GM21786 (cell line): ENCODE data around the gene AKNAD1.

Experiments used
- ATAC-seq: cut with Tn5 transposase; IDR thresholded peaks from one replicate; pipeline ENCODE4 v1.9.1; 2021; ENCODE audit not compliant: unreplicated experiment

The AKNAD1 gene

GRCh38 chr1:108832929-108833328 lies 24.0 kb downstream of the AKNAD1 start:
- no peak for ATAC-seq

DNA sequence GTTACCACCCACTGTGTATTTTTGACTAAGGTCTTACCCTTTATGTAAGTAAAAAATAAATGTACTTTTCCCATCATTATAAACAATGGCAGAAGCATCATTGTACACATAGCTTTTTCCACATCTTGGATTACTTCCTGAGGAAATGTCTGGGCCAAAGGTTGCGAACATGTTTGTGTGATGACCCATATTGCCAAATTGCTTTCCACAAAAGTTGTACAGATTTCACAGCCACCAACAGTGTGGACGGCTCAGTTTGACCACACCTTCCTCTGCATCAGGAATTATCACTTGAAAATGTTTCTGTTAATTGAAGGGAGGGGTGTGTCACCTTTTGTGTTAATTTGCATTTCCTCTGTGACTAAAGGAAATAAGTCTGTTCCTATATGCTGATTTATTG lies 25.7 kb downstream of the AKNAD1 start:
- ATAC-seq, result no peak

GRCh38 chr1:108830119-108831008 lies 26.5 kb downstream of the AKNAD1 start:
- ATAC-seq, result no peak

DNA sequence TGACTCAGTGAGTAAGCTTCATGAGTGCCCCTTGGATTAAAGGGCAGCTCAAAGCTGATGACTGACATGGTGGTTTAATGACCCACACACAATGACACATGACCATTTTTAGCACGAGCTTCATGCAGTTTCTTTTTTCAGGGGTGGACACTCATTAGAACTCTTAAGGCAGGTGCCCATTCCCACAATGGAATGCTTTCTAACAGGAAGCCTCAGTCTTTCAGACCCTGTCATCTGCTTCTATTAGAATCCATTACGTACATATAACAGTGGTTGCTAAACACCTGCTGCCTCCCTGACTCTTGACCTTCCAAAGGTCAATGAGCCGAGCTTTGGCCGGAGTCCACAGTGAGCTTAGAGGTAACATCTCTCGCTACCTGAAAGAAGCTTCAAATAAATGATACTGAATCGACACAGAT lies 27.4 kb downstream of the AKNAD1 start:
- ATAC-seq, result no peak

DNA sequence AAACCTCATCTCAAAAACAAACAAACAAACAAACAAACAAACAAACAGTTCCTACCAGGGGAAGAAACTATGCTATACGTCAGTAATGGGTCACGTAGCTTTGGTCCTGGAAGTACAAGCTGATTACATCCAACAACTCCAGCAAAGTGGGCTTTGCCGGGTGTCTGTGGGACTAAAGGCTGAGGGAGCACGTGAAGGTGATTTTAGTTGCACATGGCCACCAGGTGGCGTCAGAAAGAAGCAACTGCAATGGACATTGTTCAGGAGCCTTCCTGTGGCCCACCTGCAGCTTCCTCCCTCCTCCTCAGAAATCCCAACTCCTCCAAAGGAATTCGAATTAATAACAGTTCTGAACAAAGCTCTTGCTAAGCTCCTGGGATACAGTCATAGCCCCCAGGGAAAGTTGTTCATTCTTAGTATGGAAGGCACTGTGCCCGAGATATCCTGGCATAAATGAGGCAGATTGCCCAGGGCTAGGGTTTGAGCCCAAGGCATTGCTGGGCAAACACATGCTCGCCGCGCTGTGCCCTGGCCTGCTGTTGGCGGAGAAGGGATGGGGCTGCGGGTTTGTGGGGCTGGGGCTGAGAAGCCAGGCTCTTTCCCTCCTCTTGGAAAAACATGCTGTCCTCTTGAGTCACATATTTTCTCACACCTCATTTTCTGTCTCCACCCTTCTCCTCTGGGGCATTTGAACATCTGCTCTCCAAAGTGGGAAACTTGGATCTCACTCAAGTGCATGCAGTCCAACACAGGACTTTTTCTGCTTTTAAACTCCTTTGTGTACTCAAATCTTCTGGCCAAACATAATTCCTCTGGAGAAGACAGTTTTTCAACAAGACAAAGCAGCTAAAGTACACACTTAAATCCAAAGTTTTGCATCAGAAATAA lies 28.6 kb downstream of the AKNAD1 start:
- peak; percentile 61 for ATAC-seq

DNA sequence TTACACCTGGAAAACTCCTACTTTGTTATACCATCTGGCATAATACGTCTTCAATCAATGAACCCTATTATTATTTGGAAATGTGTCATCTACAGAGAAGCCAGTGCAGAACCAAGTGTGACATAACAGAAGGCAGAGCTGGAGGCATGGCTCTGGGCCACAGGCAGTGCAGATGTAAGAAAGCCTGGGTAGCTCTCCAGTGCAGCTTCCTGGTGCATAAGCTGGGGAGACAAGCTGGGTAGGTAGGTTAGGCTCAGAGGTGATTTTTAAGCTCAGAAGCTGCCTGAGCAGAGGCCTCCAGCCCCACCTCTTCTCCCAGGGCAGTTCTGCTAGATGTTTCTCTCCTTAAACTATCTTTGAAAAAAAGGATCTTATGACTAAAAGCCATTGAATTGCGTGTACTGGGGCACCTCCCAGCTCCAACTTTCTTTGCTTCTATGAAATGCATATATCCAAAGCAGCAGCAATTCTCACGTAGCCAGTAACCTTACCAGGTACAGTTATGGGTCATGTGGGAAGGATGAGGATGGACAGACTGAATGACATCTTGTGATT lies 30.7 kb downstream of the AKNAD1 start:
- no peak for ATAC-seq

DNA sequence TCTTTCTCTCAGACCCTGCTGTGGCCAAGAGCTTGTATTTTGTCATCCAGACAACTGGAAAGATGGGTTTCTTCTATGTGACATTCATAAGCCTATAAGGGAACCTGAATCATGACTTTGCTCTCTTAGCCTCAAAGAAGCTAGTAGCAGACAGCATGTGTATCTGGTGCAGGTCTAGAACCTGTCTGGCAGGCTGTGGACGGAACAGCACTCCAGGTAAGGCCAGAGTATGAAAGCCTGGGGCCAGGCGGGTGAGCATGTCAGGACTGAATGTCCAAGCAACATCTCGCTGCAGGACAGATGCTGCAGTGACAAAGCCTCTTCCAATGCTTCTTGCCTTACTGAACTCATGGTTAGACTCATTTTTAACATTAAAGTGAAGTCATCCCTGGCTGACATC lies 32.8 kb downstream of the AKNAD1 start:
- no peak for ATAC-seq

DNA sequence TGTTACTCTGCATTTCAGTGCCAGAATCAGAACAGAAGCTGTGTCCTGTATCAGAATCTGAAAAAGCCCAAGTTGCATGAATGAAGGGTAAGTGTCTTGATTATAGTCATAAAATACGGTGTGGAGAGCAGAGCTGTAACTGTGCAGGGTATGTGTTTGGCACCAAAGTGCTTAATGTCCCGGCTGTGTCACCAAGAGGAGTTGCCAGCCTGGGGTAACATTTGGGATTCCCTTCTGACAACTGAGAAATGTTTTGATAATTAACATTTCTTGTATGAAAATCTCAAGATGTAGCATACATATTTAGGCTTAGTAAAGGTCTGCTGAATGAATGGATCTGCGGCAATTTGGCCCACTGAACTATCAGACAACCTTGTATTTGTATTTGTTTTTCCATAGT lies 33.3 kb downstream of the AKNAD1 start:
- no peak for ATAC-seq

- ATAC-seq, result no peak
Measured at GRCh38 chr1:108819878-108820277, 37.0 kb downstream of the AKNAD1 start.

- ATAC-seq, result no peak
Measured at GRCh38 chr1:108817811-108818210, 39.1 kb downstream of the AKNAD1 start.

DNA sequence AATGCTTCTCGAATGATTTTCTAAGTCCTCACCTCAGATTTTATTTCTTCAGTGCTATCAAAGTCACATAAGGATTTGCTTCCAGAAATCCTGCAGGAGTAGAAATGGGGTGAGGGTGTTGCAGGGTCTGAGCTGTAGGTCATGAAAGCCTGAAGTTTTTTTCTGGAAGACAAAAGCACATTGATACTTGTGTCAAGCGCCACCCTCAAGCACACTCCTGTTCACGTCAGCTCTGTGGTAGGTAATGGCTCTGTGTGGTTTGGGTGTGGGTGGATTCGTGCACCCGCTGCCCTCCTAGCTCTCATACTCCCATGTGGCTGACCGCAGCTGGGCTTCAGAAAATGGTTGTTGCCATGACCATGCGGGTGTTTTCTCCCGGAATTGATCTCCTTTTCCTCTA lies 39.9 kb downstream of the AKNAD1 start:
- no peak for ATAC-seq

DNA sequence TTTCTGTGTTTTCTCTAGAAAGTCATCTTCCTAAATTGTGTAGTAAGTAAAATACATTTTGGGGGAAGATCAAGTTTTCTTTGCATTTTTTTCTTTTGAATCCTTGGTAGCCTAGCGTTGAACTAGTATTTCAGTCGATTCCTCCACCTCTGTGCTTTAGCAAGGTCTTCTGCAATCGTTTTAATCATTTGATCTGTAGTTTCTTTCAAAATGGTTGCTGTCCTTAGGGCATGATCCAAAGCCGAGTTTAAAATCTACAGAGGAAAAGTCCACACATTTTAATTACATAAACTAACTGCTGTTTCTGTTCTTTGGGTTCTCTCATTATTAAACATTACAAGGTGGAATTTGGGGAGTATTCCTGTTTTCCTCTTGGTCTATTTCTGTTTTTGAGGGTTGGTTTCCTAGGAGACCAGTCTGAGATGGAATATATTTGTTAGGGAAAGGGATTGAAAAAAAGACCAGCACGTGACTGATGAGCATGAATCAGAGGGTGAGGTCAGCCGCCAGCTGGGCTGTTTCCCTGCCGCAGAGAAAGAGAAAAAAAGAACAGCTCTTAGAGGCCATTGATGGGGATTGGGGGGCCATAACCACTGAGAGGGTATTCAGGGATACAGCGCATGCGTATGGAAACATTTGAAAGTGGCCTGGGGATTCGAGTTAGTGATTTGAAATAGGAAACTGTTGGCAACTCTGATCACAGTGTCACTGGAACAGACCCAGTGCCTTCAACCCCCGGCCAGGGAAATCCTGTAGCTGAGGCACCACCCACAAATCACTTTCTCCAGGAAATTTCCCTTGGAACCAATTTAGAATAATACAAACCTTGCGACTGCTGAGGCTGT lies 40.6 kb downstream of the AKNAD1 start:
- no peak for ATAC-seq

GRCh38 chr1:108815566-108815965 lies 41.3 kb downstream of the AKNAD1 start:
- ATAC-seq, result no peak

DNA sequence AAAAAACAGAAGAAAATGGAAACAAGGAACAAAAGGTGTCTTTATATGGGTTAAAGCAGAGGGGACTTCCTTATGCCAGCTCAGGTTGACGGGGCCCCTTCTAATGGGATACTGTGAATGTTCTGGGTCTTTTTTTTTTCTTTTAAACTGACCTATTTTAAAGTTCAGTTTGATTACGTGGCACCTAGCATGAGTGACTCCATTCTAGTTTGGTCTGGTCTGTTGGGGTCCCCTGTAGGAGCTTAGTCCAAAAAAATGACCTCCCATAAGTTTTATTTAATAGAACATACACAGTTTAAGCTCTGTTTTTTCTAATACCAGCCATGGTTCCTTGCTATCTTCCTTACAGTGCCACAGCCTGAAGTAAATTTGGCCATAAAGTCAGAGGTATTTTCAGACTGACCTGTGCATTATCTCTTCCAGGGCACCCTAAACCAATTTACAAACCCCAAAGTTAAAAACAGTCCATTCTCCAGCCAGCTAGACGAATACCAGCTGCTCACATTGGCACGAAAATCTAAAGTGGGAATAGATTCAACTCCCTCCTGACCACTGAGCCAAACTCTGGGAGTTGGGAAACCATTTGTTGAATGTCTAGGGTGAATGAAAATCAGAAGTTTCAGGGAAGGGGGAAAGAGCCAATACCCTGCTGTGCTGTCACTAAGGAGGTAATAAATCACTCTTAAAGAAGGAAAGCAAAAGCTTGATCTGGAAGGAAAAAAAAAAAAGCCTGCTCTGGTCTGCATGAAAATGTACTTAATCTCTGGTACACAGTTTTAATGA lies 42.4 kb downstream of the AKNAD1 start:
- ATAC-seq, result no peak

DNA sequence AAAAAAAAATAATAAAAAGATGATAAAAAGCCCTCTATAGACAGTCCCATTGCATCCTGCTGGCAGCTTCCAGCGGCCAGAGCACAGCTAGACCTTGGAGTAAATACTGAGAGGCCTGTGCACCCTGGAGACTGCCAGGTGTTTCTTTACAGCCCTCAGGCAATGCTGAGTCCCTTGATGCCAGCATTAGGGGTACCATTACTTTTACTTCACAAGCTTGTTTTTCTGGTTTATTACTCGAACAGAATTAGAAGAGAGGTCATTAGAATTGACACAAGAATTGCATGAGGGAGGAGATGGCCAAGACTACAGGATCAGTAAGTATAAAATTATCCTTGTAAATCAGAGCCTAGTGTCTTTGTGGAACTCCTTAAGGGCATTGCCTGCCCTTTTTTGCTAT lies 43.6 kb downstream of the AKNAD1 start:
- no peak for ATAC-seq

- ATAC-seq, result no peak
Measured at GRCh38 chr1:108811611-108812010, 45.3 kb downstream of the AKNAD1 start.

DNA sequence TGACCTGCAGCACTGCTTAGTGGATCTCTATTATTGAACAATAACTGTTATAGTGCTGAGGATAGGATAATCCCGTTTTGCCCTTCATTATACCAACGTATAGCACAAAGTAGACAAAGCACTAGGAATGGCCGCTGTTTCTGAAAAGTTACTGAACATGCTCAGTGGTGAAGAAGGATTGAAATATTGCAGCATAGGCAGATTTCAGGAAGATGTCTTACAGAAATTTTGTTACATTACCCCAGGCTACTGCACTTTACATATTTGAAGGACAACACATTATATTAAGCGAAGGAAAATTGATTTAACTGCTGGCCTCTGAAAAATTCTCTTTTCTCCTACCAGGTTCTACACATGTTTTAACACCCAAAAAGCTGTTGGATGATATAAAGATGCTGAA lies 48.5 kb downstream of the AKNAD1 start:
- no peak for ATAC-seq

DNA sequence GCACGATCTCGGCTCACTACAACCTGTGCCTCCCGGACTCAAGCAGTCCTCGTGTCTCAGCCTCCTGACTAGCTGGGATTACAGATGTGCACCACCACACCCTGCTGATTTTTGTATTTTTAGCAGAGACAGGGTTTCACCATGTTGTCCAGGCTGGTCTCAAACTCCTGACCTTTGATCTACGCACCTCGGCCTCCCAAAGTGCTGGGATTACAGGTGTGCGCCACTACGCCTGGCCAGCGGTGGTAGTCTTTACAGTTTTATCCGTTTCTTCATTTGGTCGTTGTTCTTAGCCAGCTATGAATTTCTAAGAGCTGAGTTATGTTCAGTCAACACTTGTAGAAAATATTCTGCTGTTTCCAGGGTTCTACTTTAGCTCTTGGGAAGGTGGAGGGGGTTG lies 53.3 kb downstream of the AKNAD1 start:
- no peak for ATAC-seq

GRCh38 chr1:108801101-108801500 lies 55.8 kb downstream of the AKNAD1 start:
- ATAC-seq, result no peak

GRCh38 chr1:108799001-108799400 lies 57.9 kb downstream of the AKNAD1 start:
- ATAC-seq, result no peak
